EH (cell line): Measurements from ENCODE around the gene UBA3.

Source experiments
- DNase-seq: peaks from one replicate; pipeline ENCODE4 v3.0.0-alpha.2; 2015; ENCODE audit warnings: low read depth

The UBA3 gene

GRCh38 chr3:69080233-69080920 lies at the start of gene UBA3:
UBA3 (minus strand) TSS chr3:69080365; CDS start chr3:69080353, 12 bp downstream.
- peak; percentile 87 for DNase-seq

DNA sequence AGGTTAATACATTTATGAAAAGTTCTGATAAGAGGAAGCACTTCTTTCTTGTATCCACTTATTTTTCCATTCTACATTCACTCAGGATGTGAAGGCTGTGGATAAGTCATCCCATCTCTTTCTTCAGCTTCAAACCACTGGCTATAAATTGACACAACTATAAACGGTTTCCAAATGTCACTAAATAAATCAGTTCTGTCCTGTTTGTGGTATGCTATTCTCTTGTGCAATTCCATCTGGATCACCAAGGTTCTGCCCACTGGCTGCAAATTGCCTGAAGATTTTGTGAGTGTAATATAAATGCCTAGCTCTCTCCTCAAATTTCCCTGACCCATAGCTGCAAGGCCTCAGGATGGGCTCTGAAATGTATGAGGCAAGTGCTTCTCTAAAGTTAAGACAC lies 49.4 kb upstream of the UBA3 start:
- DNase-seq = peak; percentile 42

- no peak for DNase-seq
These were observed 48.3 kb upstream of the UBA3 start for GRCh38 chr3:69128509-69128908.

DNA sequence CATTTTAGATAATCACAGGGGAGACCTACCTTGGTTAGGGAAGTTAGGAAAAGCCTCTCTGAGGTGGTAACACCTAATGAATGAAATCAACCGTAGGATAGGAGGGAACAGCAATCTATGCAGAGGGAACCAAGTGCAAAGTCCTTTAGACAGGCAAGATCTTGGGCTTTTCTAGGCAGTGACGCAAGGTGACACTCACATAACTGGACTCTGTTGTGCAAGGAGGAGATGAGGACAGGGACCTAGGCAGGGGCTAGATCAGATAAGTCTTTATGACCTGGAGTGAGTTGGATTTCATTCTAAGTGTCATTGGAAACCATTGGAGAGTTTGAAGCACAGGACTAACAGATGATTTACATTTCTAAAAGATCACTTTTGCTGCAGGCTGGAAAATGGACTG lies 46.8 kb upstream of the UBA3 start:
- DNase-seq = no peak

GRCh38 chr3:69126216-69126615 lies 46.1 kb upstream of the UBA3 start:
- DNase-seq = no peak

DNA sequence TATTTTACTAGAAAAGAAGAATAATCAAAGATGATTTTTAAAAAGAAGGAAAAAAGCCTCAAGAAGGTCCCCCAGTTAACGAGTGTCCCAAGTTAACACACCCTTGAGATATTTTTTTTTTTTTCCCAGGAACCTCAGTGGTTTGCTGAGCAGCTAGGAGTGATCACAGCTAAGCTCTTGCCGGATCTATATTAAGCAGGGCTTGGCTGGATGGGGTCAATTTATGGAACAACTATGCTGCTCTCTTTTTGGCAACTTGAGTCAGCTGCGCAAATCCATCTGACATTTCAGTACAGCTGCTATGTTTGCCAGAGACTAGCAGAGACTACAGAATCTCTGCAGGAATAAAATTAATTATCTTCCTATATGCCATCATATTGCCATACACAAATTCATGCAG lies 42.2 kb upstream of the UBA3 start, which contains the start of gene LMOD3:
TSS of gene LMOD3 (minus strand) at position 193 of the 400 bp plus-strand sequence. CDS start 209 bp downstream, outside the sequence.
- no peak for DNase-seq

GRCh38 chr3:69121950-69122349 lies 41.8 kb upstream of the UBA3 start:
- no peak for DNase-seq

DNA sequence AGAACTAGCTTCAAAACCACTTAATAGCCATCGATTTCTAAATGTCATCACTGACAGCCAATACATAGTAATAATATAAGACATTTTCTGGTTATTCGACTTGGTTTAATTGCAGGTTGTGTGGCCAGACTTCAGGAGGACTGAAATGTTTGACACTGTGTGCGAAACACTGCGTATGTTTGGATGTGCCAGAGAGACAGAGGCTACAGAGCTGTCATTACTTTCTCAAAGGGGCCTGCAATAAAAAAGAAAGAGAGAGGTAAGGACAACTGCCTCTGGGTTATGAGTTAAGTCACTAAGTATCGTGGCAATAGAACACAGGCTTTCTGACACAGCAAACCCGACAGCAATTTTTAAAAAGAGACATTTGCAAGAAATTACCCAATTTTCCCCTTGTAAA lies 41.3 kb upstream of the UBA3 start:
- no peak for DNase-seq

DNA sequence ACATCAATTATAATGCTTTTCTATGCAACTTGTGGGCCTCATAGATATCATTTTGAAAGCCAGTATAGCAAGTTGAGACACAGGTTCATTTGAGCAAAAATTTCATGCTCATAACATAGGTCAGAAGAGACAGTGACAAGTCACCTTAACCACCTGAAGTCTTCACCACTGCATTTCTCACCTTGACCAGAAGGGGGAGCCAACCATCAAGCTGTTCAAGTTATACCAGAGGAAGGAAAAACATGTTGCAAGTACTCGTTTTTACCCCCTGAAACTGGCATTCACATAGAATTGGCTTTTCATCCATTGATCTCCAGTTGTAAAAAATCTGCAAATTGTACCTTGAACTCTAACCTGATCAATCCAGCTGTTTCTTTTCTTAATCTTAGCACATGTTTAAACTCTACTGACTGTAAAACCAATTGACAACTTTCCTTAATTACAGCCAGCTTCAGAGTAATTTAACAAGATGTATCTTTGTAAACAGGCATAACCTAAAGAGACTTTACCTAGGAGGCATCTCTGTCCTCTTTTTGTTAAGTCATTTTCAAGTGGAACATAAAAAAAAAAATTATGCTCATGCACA lies 40.8 kb upstream of the UBA3 start:
- DNase-seq = peak; percentile 66

GRCh38 chr3:69119681-69120080 lies 39.5 kb upstream of the UBA3 start:
- no peak for DNase-seq

GRCh38 chr3:69119138-69119537 lies 39.0 kb upstream of the UBA3 start:
- no peak for DNase-seq

DNA sequence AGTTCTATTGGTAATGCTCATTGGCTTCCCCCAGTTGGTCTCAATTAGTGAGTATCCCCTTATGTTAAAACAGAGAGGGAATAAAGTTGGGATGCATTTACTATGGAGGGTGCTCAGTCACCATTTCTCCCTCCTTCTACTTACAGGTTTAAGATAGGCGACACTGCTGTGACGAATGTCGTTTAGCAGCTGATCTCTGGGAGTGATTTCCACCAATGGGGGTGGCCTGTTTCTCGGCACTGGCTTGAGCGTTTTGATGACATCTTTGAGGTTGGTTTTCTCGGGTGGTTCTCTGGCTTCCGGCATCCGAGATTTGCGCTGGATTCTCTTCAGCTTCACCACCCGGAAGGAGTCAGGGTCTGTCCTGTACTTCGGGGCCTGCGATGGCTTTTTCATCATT lies 38.4 kb upstream of the UBA3 start:
- no peak for DNase-seq

GRCh38 chr3:69116897-69117296 lies 36.7 kb upstream of the UBA3 start:
- DNase-seq = no peak

- DNase-seq = no peak
These were observed 36.0 kb upstream of the UBA3 start for GRCh38 chr3:69116162-69116561.

GRCh38 chr3:69115731-69116130 lies 35.6 kb upstream of the UBA3 start:
- DNase-seq = peak; percentile 28

GRCh38 chr3:69113536-69113935 lies 33.4 kb upstream of the UBA3 start:
- no peak for DNase-seq

DNA sequence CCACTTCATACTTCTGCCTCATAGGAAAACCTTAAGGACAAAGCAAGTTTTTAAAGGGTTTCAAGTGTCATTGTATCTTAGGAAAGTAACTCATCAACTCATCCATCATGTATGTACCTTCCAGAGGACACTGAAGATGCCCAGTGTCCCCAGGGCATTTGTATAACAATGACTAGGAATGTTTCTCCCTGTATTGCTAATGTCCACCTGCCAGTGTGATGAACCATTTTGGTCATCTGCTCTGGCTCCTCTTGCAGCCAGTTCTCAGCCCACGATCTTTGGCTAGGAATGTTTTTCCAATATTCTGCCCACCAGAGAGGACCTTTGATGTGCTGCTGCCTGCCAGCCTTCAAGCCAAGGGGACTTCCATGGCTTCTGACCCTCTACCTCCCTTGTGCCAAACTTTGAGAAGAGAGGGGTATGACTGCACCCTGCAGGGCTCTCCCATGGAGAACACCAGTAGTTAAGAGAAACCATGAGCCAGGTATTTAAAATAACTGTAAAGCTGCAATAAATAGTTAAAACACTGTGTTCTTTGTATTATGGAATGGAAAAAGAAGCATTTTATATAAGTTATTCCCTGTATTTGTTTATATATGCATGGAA lies 30.9 kb upstream of the UBA3 start:
- no peak for DNase-seq

GRCh38 chr3:69108811-69109210 lies 28.6 kb upstream of the UBA3 start:
- DNase-seq = no peak

- no peak for DNase-seq
These were observed 27.7 kb upstream of the UBA3 start for GRCh38 chr3:69107841-69108240.

GRCh38 chr3:69105320-69105719 lies 25.2 kb upstream of the UBA3 start:
- peak; percentile 59 for DNase-seq

- no peak for DNase-seq
These were observed 24.4 kb upstream of the UBA3 start for GRCh38 chr3:69104586-69104985.

- no peak for DNase-seq
These were observed 23.0 kb upstream of the UBA3 start for GRCh38 chr3:69103123-69103522.

DNA sequence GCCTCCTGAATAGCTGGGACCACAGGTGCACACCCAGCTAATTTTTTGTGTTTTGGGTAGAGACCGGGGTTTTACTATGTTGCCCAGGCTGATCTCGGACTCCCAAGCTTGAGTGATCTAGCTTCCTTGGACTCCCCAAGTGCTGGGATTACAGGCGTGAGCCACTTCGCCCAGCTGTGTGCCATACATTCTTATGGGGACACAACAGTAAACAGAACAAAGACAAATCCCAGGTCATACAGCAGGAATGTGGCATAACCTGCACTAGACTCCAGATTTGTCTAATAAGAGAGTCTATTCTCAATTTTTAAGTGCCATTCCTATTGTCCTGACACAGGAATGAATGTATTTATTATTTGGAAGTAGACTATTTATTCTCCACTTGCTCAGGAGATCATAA lies 22.2 kb upstream of the UBA3 start:
- no peak for DNase-seq

GRCh38 chr3:69099576-69099975 lies 19.4 kb upstream of the UBA3 start:
- DNase-seq = no peak
